B cell (primary cell): Measurements from ENCODE around the gene TSNAX. TPM values are rescaled to one million over a fixed set of nuclear protein-coding genes. Genes with fewer than 3 reads are reported as not detected.

Experiments
- ATAC-seq: fragments of 200-7000 bp; cut with Tn5 transposase; one replicate; pipeline ENCODE4 v1.10.0; 2021; ENCODE audit warnings: low read depth, mild to moderate bottlenecking, moderate number of reproducible peaks, moderate library complexity
- CTCF ChIA-PET: fragments of 350-600 bp; sonication (Branson Sonifier 250); formaldehyde crosslinking; loops from one replicate; lab custom pipeline; 2021; ENCODE audit warnings: antibody characterized with exemption, inconsistent platforms; lab: Charles Lee
- POLR2A ChIA-PET: fragments of 350-600 bp; sonication (Branson Sonifier 250); formaldehyde crosslinking; loops from one replicate; lab custom pipeline; 2021; ENCODE audit warnings: antibody characterized with exemption; lab: Charles Lee
- DNase-seq: peaks from one replicate; pipeline ENCODE4 v3.0.0; 2013
- H2AFZ ChIP-seq: 2 replicates; pipeline ENCODE4 v1.6.1; 2012; ENCODE audit warnings: mild to moderate bottlenecking, low read depth, low read length; ENCODE audit not compliant: insufficient read depth, poor library complexity, severe bottlenecking
- H3K27ac ChIP-seq, 2 donors: 1 replicate in 1 of 2; 2 replicates in 1 of 2; pipeline ENCODE4 v1.5.1; 2012 to 2013; ENCODE audit warnings: low read length in 2 of 2, mild to moderate bottlenecking in 2 of 2, moderate library complexity in 1 of 2
- H3K27me3 ChIP-seq, 4 experiments: fragments of 200-600 bp in 1 of 4; sonication (generic) in 1 of 4; replicated peaks in 1 of 4; 1 replicate in 2 of 4; 2 replicates in 2 of 4; pipeline versions ENCODE4 v1.6.1 to v1.7.0; 2013 to 2016; ENCODE audit warnings: low read length in 3 of 4, mild to moderate bottlenecking in 2 of 4, mixed read lengths in 1 of 4, moderate library complexity in 1 of 4; ENCODE audit not compliant: insufficient read depth in 4 of 4, control insufficient read depth in 3 of 4; ENCODE audit errors: control extremely low read depth in 1 of 4
- H3K36me3 ChIP-seq, 2 experiments: replicated peaks in 1 of 2; 1 replicate in 1 of 2; 2 replicates in 1 of 2; pipeline versions ENCODE4 v1.6.1 to v1.7.1; 2013; ENCODE audit warnings: low read length in 1 of 2; ENCODE audit not compliant: insufficient read depth in 2 of 2, control insufficient read depth in 1 of 2; ENCODE audit errors: control extremely low read depth in 1 of 2, extremely low read depth in 1 of 2
- H3K4me1 ChIP-seq, 2 donors: fragments of 200-600 bp in 1 of 2; sonication (generic) in 1 of 2; 1 replicate in 1 of 2; 2 replicates in 1 of 2; pipeline versions ENCODE4 v1.5.1 to v1.6.1; 2013 to 2017; ENCODE audit warnings: low read length in 2 of 2; ENCODE audit not compliant: control insufficient read depth in 2 of 2, insufficient read depth in 2 of 2
- H3K4me2 ChIP-seq: replicated peaks from 2 replicates; pipeline ENCODE3; 2012; ENCODE audit warnings: mild to moderate bottlenecking, low read depth, low read length; ENCODE audit not compliant: poor library complexity, severe bottlenecking
- H3K4me3 ChIP-seq, 5 experiments: fragments of 200-600 bp in 1 of 5; sonication (generic) in 1 of 5; 1 replicate in 3 of 5; 2 replicates in 2 of 5; pipeline versions ENCODE4 v1.5.1 to v1.7.0; 2011 to 2016; ENCODE audit warnings: low read length in 4 of 5, mild to moderate bottlenecking in 4 of 5, low read depth in 2 of 5, control low read depth in 1 of 5, moderate library complexity in 1 of 5; ENCODE audit not compliant: insufficient read depth in 1 of 5; ENCODE audit errors: control extremely low read depth in 1 of 5, extremely low read depth in 1 of 5
- H3K79me2 ChIP-seq: fragments of 200-600 bp; sonication (generic); one replicate; pipeline ENCODE4 v1.6.0; 2016; ENCODE audit warnings: low read length; ENCODE audit not compliant: control insufficient read depth, insufficient read depth
- H3K9ac ChIP-seq: fragments of 200-600 bp; sonication (generic); 2 replicates; pipeline ENCODE4 v1.6.1; 2017; ENCODE audit warnings: mild to moderate bottlenecking, low read length, moderate library complexity
- H3K9me3 ChIP-seq, 3 donors: one replicate each; pipeline versions ENCODE4 v1.6.1 to v1.7.1; 2013; ENCODE audit warnings: low read length in 2 of 3; ENCODE audit not compliant: control insufficient read depth in 2 of 3, insufficient read depth in 1 of 3; ENCODE audit errors: control extremely low read depth in 1 of 3
- H4K20me1 ChIP-seq: 2 replicates; pipeline ENCODE4 v1.6.0; 2012; ENCODE audit warnings: mild to moderate bottlenecking, low read length; ENCODE audit not compliant: insufficient read depth, control insufficient read depth, poor library complexity, severe bottlenecking
- H3K27ac Mint-ChIP-seq: one replicate; pipeline ENCODE4 v1.8.0; 2021; ENCODE audit warnings: mixed read lengths
- H3K27me3 Mint-ChIP-seq: one replicate; pipeline ENCODE4 v1.8.0; 2021; ENCODE audit warnings: mixed read lengths
- H3K4me1 Mint-ChIP-seq: one replicate; pipeline ENCODE4 v1.8.0; 2021; ENCODE audit warnings: mixed read lengths
- H3K4me3 Mint-ChIP-seq: one replicate; pipeline ENCODE4 v1.8.0; 2021; ENCODE audit warnings: mixed read lengths
- H3K9me3 Mint-ChIP-seq: one replicate; pipeline ENCODE4 v1.8.0; 2022; ENCODE audit warnings: mixed read lengths; ENCODE audit not compliant: insufficient read depth
- CTCF ChIP-seq: fragments of 200-600 bp; IDR thresholded peaks from one replicate; pipeline ENCODE4 v1.8.0; 2022; ENCODE audit warnings: antibody characterized with exemption, mild to moderate bottlenecking
- EZH2 ChIP-seq: IDR thresholded peaks from 2 replicates; pipeline ENCODE4 v1.6.1; 2012; ENCODE audit warnings: borderline replicate concordance, low read depth, mild to moderate bottlenecking, moderate library complexity, low read length; ENCODE audit not compliant: insufficient read depth, poor library complexity, severe bottlenecking
- WGBS: methylation state at CpG from one replicate; pipeline ENCODE4 v1.1.5; 2013; ENCODE audit warnings: missing lambda C conversion rate; ENCODE audit not compliant: insufficient coverage; 5-methylcytosine and 5-hydroxymethylcytosine counted together
- intact Hi-C: fragments of 100-400 bp; cut with micrococcal nuclease; formaldehyde crosslinking; loops from one replicate; pipeline ENCODE4 v1.10.0; 2022
- polyA plus RNA-seq: library from polyadenylated mRNA; depleted of rRNA; stranded (reverse); fragments of >200 nt; gene quantifications from 2 replicates; pipeline ENCODE4 v1.2.3, GENCODE V29; 2012
- total RNA-seq, 2 donors: library from RNA; stranded (reverse); fragments of 120-200 nt in 1 of 2; gene quantifications; 1 replicate in 1 of 2; 2 replicates in 1 of 2; pipeline versions ENCODE4 v1.2.3 to v1.2.4, GENCODE V29; 2013 to 2022

TSNAX gene
- total and polyA plus RNA-seq, 2 donors (not counting 1 experiment from before 2014, with no cell fraction given): 9.0 to 41.4 TPM

DNA sequence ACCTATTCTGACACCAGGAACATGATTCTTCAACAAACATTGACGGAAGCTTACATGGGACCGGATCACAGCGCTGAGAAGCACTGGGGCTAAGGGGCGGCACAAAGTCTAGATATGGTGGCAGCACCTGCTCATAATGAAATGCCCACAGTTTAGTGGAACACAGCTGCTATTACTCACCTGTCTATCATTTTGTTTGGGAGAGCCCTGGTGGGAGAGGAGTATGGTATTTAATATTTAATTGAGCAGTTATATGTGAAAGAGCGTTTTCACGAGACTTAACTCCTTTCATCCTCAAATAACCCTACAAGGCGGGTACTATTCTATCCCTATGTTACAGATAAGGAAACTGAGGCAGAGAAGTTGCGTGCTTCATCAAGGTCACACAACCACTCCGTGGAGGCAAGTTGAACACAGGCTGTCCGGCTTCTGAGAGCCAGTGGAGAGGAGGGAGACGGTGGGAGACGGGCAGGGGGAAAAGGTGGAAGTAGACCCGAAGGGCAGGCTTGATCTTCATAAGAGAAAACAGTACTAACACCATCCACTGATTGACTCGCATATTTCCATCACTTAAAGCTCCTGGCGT lies 790 bp upstream of the TSNAX start:
- Histone ChIP-seq H3K9ac (peak overlapping the region; percentile 87), H3K27ac (peak overlapping the region; percentile 90 to 99), H3K4me3 (peak overlapping the region; percentile 60 to 91 (median 87)), H3K36me3 (peaks cover 0 to 13% of the 10 kb centered on the region in 2 experiments), H3K9me3 (no peaks in the 10 kb centered on the region), H3K27me3 (no peaks in the 10 kb centered on the region), H3K79me2 (peaks cover 36% of the 10 kb centered on the region), H4K20me1 (no peaks in the 10 kb centered on the region), H2AFZ (peak overlapping the region; percentile 94), H3K4me2 (peak overlapping the region; percentile 78), H3K4me1 (peaks cover 21 to 24% of the 10 kb centered on the region in 2 donors)
- no peaks in the 10 kb centered on the region for H3K27me3 Mint-ChIP-seq
- ChIA-PET CTCF (interaction anchor here (1.0 to 1.6 kb wide), 3 partner anchors 170 to 549 kb away, joined by 3 to 4 read pairs (median 3); partner anchors contain the start of genes ARV1, EXOC8, SPRTN and TTC13), POLR2A (interaction anchor here (0.8 to 1.2 kb wide), 3 partner anchors 106 to 190 kb away, joined by 3 read pairs; partner anchors contain the start of gene EXOC8)
- peak overlapping the region; percentile 99 for H3K4me3 Mint-ChIP-seq
- TF ChIP-seq CTCF (no peak), EZH2 (no peak)
- peak; percentile 22 for DNase-seq
- intact Hi-C loops: loop anchor here (1.0 to 5.0 kb wide), 6 partner anchors 85 to 549 kb away; partner anchors contain the start of genes ARV1, DISC1, EGLN1 and GNPAT
- 70% methylated on average over 5 of the region's 15 CpGs for WGBS
- peaks cover 32% of the 10 kb centered on the region for H3K4me1 Mint-ChIP-seq
- peak overlapping the region; percentile 100 for H3K27ac Mint-ChIP-seq
- no peaks in the 10 kb centered on the region for H3K9me3 Mint-ChIP-seq
- ATAC-seq: peak; percentile 11

GRCh38 chr1:231533240-231533639 lies 4.8 kb downstream of the TSNAX start:
- no peaks in the 10 kb centered on the region for H3K9me3 Mint-ChIP-seq
- H3K9me3 ChIP-seq: no peaks in the 10 kb centered on the region
- H3K4me1 Mint-ChIP-seq: peaks cover 30% of the 10 kb centered on the region

More at GRCh38 chr1:231533240-231533639, 4.8 kb downstream of the TSNAX start:
- WGBS: no CpG with 5 or more reads among the region's 7 CpGs
- no peak for DNase-seq
- H4K20me1 ChIP-seq: peaks cover 15% of the 10 kb centered on the region
- ChIA-PET CTCF (no interaction called here), POLR2A (no interaction called here)
- H3K4me1 ChIP-seq: peaks cover 16% of the 10 kb centered on the region in 2 donors
- no peak overlapping the region for H3K27ac ChIP-seq
- peaks cover 70% of the 10 kb centered on the region for H3K79me2 ChIP-seq
- TF ChIP-seq CTCF (no peak), EZH2 (no peak)
- H3K4me3 Mint-ChIP-seq: no peak overlapping the region
- H3K36me3 ChIP-seq: peaks cover 0 to 20% of the 10 kb centered on the region in 2 experiments
- H3K27me3 ChIP-seq: no peaks in the 10 kb centered on the region
- no peaks in the 10 kb centered on the region for H3K27me3 Mint-ChIP-seq
- H3K9ac ChIP-seq: no peak overlapping the region
- no peak overlapping the region for H2AFZ ChIP-seq
- H3K4me2 ChIP-seq: no peak overlapping the region
- no peak for ATAC-seq
- no peak overlapping the region for H3K4me3 ChIP-seq
- intact Hi-C loops: no loop called here
- no peak overlapping the region for H3K27ac Mint-ChIP-seq
